ES-I3 (cell line): Measurements from ENCODE around the gene ARL16.

Source experiments
- H3K36me3 ChIP-seq: 2 replicates; pipeline ENCODE4 v1.6.1; 2013; ENCODE audit warnings: mild to moderate bottlenecking, low read length, control low read depth, moderate library complexity; ENCODE audit not compliant: insufficient read depth
- H3K4me1 ChIP-seq: 2 replicates; pipeline ENCODE4 v1.6.1; 2013; ENCODE audit warnings: mild to moderate bottlenecking, control low read depth, low read length; ENCODE audit not compliant: insufficient read depth
- H3K9ac ChIP-seq: 2 replicates; pipeline ENCODE4 v1.6.1; 2013; ENCODE audit warnings: low read depth, mild to moderate bottlenecking, low read length, moderate library complexity
- H3K9me3 ChIP-seq: 2 replicates; pipeline ENCODE4 v1.6.1; 2013; ENCODE audit warnings: mild to moderate bottlenecking, low read length, moderate library complexity; ENCODE audit not compliant: control insufficient read depth, insufficient read depth

Gene ARL16

GRCh38 chr17:81706757-81707624 lies 23.4 kb upstream of the ARL16 start:
- no peaks in the 10 kb centered on the region for H3K9me3 ChIP-seq
- peaks cover 13% of the 10 kb centered on the region; the same call in 1 of the 2 replicates for H3K4me1 ChIP-seq
- H3K9ac ChIP-seq = no peak overlapping the region
- H3K36me3 ChIP-seq = peaks cover 10% of the 10 kb centered on the region

DNA sequence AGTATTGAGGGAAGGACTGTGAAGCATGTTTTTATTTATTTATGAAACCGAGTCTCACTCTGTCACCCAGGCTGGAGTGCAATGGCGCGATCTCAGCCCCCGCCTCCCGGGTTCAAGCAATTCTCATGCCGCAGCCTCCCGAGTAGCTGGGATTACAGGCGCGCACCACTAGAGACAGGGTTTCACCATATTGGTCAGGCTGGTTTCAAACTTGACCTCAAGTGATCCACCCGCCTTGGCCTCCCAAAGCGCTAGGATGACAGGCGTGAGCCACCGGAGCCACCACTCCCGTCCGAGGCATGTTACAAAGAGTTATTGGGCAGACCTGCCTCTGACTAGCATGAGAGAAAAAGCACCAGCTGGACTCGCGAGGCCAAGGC lies 22.6 kb upstream of the ARL16 start:
- Histone ChIP-seq H3K9me3 (no peaks in the 10 kb centered on the region), H3K4me1 (peaks cover 13% of the 10 kb centered on the region; the same call in 1 of the 2 replicates), H3K9ac (no peak overlapping the region), H3K36me3 (peaks cover 15% of the 10 kb centered on the region)

DNA sequence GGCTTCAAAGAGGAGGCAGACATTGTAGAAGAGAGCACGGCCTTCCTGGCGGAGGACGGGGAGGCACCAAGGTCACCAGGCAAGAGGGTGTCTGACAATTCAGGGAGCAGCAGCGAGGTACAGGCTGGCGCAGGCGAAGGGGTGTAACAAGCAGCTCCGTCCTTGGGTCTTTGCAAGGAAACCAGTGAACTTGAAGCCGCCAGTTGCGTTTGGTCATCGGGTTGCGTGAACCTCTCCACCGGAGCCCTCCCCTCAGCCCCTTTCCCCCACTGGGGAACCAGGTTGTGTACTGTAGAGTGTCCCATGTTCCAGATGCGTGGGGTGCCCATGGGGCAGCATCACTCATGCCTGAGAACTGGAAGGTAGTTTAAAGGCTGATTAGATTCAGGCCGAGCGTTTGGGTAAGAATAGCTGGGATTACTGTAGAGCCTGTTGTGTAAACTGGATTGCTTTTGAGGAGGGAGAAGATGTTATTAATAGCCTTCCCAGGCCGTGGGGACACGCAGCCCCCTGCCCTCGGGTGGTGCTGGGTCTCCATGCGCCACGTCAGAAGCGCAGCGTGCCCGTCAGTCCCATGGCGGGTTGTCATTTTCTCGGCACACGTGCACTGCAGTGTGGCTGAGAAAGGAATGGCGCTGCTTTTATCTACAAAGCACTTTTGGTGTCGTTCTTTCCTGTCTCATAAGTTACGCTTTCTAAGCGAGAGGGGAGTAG lies 22.1 kb upstream of the ARL16 start:
- H3K9ac ChIP-seq = no peak overlapping the region
- H3K36me3 ChIP-seq = peaks cover 20% of the 10 kb centered on the region
- no peaks in the 10 kb centered on the region for H3K9me3 ChIP-seq
- H3K4me1 ChIP-seq = peaks cover 13% of the 10 kb centered on the region; the same call in 1 of the 2 replicates

GRCh38 chr17:81703747-81704654 lies 20.4 kb upstream of the ARL16 start:
- no peaks in the 10 kb centered on the region for H3K9me3 ChIP-seq
- H3K36me3 ChIP-seq = peaks cover 21% of the 10 kb centered on the region
- H3K9ac ChIP-seq = peak overlapping the region; percentile 90
- peaks cover 7% of the 10 kb centered on the region; the same call in 1 of the 2 replicates for H3K4me1 ChIP-seq

DNA sequence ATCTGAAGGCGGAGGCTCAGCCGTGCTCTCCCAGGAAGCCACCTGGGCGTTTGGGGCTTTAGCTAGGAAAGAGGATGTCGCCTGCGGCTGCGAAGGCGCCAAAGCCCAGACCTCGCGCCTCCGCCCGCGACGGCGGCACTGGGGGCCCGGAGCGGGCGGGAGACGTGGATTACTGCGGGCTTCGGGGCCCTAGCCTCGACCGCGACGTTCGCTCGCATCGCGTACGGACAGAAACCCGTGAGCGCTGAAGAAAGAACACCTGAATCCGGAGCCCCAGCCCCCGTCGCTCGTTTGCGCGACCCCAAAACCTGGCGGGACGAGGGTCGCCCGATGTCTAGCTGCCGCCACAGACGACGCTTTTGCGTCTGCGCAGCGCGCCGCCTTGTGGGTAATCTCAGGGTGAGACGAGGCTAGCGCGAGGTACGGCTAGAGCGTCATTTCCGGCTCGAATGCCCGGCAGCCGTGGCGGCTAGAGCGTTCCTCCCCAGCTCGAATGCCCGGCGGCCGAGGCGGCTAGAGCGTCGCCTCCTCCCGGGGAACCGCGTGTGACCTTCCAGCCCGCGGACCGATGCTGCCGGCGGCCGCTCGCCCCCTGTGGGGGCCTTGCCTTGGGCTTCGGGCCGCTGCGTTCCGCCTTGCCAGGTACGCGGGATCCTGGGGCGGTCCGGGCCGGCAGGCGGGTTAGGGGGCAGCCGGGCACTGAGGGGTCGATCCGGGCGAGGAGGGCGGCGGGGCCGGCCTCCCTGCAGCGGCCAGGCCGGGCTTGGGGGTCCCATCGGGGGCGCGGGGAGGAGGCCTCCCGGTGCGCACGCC lies 19.5 kb upstream of the ARL16 start, which contains the start of gene MRPL12:
TSS of gene MRPL12 (plus strand) at position 434 of the 813 bp plus-strand sequence. CDS start at position 569, 135 bp downstream.
- H3K9me3 ChIP-seq = no peaks in the 10 kb centered on the region
- H3K9ac ChIP-seq = peak within 1 kb of the TSS; percentile 90
- H3K4me1 ChIP-seq = peaks cover 7% of the 10 kb centered on the region; the same call in 1 of the 2 replicates
- H3K36me3 ChIP-seq = peaks cover 26% of the 10 kb centered on the region

DNA sequence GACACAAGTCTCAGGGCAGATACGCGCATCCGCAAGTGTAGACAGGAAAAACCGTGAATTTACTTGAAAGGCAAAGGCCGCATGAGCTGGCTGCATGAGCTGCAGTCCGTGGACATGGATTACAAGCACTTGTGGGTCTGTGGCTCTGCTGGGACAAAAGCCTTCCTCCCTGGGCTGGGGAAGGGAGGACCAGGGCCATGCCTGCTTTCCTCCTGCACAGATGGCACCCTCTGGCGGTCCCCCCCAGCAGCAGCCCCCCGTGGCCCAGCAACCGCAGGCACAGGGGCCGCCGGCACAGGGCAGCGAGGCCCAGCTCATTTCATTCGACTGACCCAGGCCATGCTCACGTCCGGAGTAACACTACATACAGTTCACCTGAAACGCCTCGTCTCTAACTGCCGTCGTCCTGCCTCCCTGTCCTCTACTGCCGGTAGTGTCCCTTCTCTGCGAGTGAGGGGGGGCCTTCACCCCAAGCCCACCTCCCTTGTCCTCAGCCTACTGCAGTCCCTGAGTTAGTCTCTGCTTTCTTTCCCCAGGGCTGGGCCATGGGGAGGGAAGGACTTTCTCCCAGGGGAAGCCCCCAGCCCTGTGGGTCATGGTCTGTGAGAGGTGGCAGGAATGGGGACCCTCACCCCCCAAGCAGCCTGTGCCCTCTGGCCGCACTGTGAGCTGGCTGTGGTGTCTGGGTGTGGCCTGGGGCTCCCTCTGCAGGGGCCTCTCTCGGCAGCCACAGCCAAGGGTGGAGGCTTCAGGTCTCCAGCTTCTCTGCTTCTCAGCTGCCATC lies 17.9 kb upstream of the ARL16 start:
- Histone ChIP-seq H3K36me3 (peaks cover 28% of the 10 kb centered on the region), H3K9ac (peak overlapping the region; percentile 90; the same call in 1 of the 2 replicates), H3K4me1 (peaks cover 7% of the 10 kb centered on the region; the same call in 1 of the 2 replicates), H3K9me3 (no peaks in the 10 kb centered on the region)

DNA sequence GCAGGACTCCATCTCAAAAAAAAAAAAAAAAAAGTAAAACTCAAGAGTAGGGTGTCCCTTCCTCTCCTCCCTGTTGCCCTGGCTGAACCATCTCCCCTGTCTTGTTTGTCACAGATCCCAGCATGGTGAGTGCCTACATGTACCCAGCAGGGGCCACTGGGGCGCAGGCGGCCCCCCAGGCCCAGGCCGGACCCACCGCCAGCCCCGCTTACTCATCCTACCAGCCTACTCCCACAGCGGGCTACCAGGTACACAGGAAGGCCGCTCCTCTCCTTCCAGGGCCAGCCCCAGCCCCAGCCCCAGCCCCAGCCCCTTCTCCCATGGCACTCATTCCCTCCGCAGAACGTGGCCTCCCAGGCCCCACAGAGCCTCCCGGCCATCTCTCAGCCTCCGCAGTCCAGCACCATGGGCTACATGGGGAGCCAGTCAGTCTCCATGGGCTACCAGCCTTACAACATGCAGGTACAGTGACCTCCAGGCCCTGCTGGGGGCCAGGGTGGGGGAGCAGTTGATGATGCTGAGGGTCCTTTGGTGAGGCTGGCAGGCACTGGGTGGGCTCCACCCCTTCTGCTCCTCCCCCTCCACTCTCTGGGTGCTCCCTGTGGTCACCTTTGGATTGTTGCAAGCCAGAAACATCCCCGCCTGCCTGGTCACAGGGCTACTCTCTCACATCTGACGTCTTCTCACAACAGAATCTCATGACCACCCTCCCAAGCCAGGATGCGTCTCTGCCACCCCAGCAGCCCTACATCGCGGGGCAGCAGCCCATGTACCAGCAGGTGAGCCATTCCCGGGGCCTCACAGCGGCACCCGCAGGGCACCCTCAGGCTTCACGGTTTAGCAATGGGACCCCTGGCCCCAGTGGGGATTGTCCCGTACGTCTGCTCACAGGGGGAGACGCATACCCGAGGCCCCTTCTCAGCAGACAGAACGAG lies 17.0 kb upstream of the ARL16 start:
- H3K4me1 ChIP-seq = peaks cover 7% of the 10 kb centered on the region; the same call in 1 of the 2 replicates
- H3K9ac ChIP-seq = no peak overlapping the region
- H3K9me3 ChIP-seq = no peaks in the 10 kb centered on the region
- H3K36me3 ChIP-seq = peaks cover 28% of the 10 kb centered on the region

DNA sequence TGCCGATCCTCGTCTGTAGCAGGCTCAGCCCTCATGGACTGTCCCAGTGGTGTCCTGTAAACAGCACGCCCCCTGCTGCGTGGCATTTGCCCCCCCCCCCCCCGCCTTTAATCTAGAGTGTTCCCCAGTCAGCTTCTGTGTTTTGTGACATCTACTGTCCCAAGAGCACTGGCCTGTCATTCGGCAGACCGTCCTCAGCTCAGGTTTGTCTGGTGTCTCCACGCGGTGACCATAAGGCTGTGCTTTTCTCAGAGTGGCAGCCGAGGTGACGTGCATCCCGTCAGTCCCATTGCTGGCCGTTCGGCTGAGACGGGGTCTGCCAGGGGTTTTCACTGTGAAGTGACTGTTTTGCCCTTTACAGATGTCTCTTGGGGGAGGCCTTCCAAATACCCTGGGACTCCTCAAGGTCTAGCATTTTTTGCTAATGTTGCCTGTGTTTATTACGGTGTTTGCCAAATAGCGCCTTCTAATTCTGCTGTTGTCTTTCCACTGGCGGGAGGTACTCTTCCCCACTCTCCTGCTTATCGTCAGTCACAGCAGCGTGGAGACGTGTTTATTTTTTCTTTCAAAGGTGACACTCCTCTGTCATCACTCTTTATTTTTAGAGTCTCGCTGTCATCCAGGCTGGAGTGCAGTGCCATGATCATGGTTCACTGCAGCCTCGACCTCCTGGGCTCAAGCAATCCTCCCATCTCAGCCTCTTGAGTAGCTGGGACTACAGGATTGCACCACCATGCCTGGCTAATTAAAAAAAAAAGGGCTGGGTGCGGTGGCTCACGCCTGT lies 13.9 kb upstream of the ARL16 start:
- H3K36me3 ChIP-seq = peaks cover 22% of the 10 kb centered on the region
- no peak overlapping the region for H3K9ac ChIP-seq
- H3K9me3 ChIP-seq = no peaks in the 10 kb centered on the region
- H3K4me1 ChIP-seq = no peaks in the 10 kb centered on the region

DNA sequence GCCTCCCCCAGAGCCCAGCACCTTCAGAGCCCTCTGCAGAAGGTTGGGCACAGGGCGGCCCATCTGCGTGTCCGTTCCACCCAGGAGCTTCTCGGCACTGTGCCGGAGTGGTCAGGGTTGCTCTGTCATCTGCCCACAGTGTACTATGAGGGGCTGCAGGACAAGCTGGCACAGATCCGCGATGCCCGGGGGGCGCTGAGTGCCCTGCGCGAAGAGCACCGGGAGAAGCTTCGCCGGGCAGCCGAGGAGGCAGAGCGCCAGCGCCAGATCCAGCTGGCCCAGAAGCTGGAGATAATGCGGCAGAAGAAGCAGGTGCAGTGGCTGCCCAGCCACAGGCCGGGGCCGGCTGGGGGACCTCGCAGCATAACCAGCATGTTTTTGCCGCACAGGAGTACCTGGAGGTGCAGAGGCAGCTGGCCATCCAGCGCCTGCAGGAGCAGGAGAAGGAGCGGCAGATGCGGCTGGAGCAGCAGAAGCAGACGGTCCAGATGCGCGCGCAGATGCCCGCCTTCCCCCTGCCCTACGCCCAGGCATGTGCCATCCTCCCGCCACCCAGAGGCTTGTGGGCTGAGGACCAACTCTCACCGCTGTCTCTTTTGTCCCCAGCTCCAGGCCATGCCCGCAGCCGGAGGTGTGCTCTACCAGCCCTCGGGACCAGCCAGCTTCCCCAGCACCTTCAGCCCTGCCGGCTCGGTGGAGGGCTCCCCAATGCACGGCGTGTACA lies 12.8 kb upstream of the ARL16 start:
- no peaks in the 10 kb centered on the region for H3K4me1 ChIP-seq
- no peak overlapping the region for H3K9ac ChIP-seq
- no peaks in the 10 kb centered on the region for H3K9me3 ChIP-seq
- peaks cover 20% of the 10 kb centered on the region for H3K36me3 ChIP-seq

DNA sequence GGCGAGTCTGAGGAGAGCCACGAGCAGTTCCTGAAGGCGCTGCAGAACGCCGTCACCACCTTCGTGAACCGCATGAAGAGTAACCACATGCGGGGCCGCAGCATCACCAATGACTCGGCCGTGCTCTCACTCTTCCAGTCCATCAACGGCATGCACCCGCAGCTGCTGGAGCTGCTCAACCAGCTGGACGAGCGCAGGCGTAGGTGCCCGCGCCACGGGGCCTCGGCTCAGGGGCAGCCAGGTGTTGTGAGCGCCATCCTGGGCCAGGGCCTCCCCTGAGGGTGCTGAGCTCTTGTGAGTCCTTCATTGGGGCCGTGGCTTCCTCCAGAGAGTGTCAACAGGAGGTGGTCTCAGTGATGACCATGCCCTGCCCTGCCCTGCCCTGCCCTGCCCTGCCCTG lies 12.2 kb upstream of the ARL16 start:
- Histone ChIP-seq H3K36me3 (peaks cover 18% of the 10 kb centered on the region), H3K9ac (no peak overlapping the region), H3K9me3 (no peaks in the 10 kb centered on the region), H3K4me1 (no peaks in the 10 kb centered on the region)

GRCh38 chr17:81695211-81695610 lies 11.6 kb upstream of the ARL16 start:
- peaks cover 18% of the 10 kb centered on the region for H3K36me3 ChIP-seq
- no peaks in the 10 kb centered on the region for H3K4me1 ChIP-seq
- no peak overlapping the region for H3K9ac ChIP-seq
- no peaks in the 10 kb centered on the region for H3K9me3 ChIP-seq
